ENCODE results near the gene TBC1D17. TPM values are rescaled to one million over a fixed set of nuclear protein-coding genes. Genes with fewer than 3 reads are reported as not detected.

Gene TBC1D17
- total RNA-seq, 6 experiments from 2014 or later: 42.8 to 53.3 (median 46.8) TPM

DNA sequence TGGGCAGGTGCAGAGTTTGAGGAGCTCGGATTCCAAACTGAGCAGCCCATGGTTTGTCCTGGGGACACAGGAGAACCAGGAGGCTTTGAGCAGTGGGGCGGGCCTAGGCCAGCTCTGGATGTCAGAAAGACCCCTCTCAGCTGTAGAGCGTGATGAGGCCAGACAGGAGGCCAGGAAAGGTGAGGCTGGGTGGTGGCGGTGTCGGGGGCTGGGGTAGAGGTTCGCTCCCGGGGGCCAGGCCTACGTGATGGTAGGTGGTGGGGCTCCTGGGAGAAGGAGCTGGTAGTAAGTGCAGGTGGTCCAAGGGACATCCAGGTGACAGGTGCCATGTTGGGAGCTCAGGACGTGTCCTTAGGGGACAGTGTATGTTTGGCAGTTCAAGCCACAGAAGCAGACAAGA, 40.1 kb upstream of the TBC1D17 start:
- Mint-ChIP-seq H3K9me3 (no peaks in the 10 kb centered on the region), H3K27me3 (ENCODE audit: insufficient read depth) (peaks cover 4% of the 10 kb centered on the region), H3K36me3 (ENCODE audit: low read depth) (peaks cover 53% of the 10 kb centered on the region), H3K4me1 (ENCODE audit: low read depth) (peaks cover 5% of the 10 kb centered on the region), H3K27ac (no peak overlapping the region), H3K4me3 (no peak overlapping the region)
- no peak for TF ChIP-seq CTCF (IDR thresholded peaks at IDR 0.05)
- DNase-seq: no peak

DNA sequence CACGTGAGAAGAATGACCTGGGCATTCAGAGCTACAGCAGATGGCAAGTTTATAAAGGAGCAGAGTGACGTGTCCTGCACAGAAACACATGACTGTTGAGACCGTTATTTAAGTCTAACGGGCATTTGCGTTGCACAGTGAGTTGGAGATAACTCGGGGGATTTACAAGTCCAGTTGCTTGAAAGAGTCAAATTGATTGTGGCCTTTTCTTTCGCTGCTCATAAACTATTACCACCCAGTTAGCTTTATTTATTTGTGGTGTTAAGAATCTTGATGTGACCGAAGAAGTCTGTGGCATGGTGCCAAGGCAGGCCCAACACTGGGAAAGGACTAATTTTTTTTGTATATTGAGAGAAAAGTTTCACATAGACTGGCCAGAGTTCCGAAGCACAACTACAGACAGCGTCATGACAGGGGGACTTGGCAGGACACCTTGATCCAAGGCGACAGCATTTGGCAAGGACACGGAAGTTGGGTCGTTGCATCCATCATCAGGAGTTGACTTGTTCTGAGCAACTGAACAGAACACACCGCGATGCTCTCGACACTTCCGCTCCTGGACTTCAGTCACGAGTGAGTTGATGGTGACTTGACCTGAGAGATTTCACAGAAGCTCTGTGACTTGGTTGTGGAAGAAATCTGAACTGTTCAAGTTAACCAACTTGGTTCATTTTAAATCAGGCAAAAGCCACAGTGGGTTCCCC, 38.5 kb upstream of the TBC1D17 start:
- Mint-ChIP-seq H3K4me3 (no peak overlapping the region), H3K4me1 (ENCODE audit: low read depth) (no peaks in the 10 kb centered on the region; the same call in 1 of the 2 replicates), H3K9me3 (no peaks in the 10 kb centered on the region), H3K27ac (no peak overlapping the region), H3K27me3 (ENCODE audit: insufficient read depth) (no peaks in the 10 kb centered on the region; the same call in 1 of the 2 replicates), H3K36me3 (ENCODE audit: low read depth) (peaks cover 43% of the 10 kb centered on the region)
- DNase-seq: no peak
- TF ChIP-seq CTCF (IDR thresholded peaks at IDR 0.05): no peak

GRCh38 chr19:49839713-49840112, 37.8 kb upstream of the TBC1D17 start:
- Mint-ChIP-seq H3K27ac (no peak overlapping the region), H3K9me3 (no peaks in the 10 kb centered on the region), H3K4me1 (ENCODE audit: low read depth) (no peaks in the 10 kb centered on the region; the same call in 1 of the 2 replicates), H3K27me3 (ENCODE audit: insufficient read depth) (no peaks in the 10 kb centered on the region), H3K4me3 (no peak overlapping the region), H3K36me3 (ENCODE audit: low read depth) (peaks cover 43% of the 10 kb centered on the region)
- TF ChIP-seq CTCF (IDR thresholded peaks at IDR 0.05): no peak
- no peak for DNase-seq

DNA sequence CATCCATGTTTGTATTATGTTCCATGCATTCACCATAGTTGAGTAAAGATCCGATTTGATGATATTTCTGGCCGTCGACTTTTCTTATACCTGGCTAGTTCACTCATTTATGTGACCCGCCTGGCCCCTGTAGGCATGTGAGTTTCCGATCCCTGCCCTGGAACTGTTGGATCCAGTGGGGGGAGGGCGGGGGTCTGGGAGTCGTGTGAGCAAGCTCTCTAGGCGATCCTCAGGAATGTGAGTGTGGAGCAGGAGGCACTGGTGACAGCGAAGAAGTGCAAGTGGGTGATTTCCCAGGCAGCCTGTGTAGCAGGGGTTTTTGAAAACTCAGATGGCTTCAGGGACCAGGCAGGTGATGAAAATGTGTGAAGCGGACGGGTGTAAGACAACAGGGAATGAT, 37.2 kb upstream of the TBC1D17 start:
- H3K4me1 Mint-ChIP-seq (ENCODE audit: low read depth): no peaks in the 10 kb centered on the region; the same call in 1 of the 2 replicates
- peak overlapping the region; percentile 23; the same call in 1 of the 2 replicates for H3K27ac Mint-ChIP-seq
- no peaks in the 10 kb centered on the region for H3K9me3 Mint-ChIP-seq
- H3K4me3 Mint-ChIP-seq: no peak overlapping the region
- H3K36me3 Mint-ChIP-seq (ENCODE audit: low read depth): peaks cover 37% of the 10 kb centered on the region
- H3K27me3 Mint-ChIP-seq (ENCODE audit: insufficient read depth): peaks cover 1% of the 10 kb centered on the region; the same call in 1 of the 2 replicates
- no peak for DNase-seq
- TF ChIP-seq CTCF (IDR thresholded peaks at IDR 0.05): no peak

DNA sequence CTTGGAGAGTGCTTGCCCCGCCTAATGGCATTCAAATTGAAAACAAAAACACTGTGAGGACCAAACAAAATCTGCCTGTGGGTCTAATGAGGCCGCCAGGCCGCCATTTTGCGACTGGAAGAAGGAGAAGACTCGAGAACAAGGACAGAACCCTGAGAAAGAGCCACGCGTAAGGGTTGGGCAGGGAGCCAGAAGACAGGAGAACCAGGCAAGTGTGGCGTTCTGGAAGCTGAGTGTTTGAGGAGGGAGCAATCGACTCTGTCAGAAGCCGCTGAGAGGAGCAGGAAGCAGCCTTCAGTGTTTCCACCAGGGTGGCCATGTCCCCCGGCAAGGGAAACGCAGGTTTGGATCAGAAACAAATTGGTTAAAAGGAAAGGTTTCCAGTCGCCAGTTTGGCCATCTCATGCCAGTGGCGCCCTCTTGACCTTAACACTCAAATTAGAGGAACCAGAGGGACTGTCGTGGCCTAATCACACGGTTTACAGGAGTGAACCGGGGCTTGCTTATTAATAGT, 36.7 kb upstream of the TBC1D17 start:
- Mint-ChIP-seq H3K4me3 (no peak overlapping the region), H3K36me3 (ENCODE audit: low read depth) (peaks cover 37% of the 10 kb centered on the region), H3K27ac (peak overlapping the region; percentile 23; the same call in 1 of the 2 replicates), H3K27me3 (ENCODE audit: insufficient read depth) (peaks cover 1% of the 10 kb centered on the region; the same call in 1 of the 2 replicates), H3K4me1 (ENCODE audit: low read depth) (no peaks in the 10 kb centered on the region; the same call in 1 of the 2 replicates), H3K9me3 (no peaks in the 10 kb centered on the region)
- no peak for TF ChIP-seq CTCF (IDR thresholded peaks at IDR 0.05)
- no peak for DNase-seq

Measured in HFFc6 (cell line).